ENCODE measurements around the gene ANKRD63. TPM values are rescaled to one million over a fixed set of nuclear protein-coding genes. Genes with fewer than 3 reads are reported as not detected.

ANKRD63 gene
- total RNA-seq, 6 experiments from 2014 or later, result not detected

- Mint-ChIP-seq H3K4me1 (ENCODE audit: low read depth) (peaks cover 13% of the 10 kb centered on the region), H3K27ac (no peak overlapping the region), H3K36me3 (ENCODE audit: low read depth) (no peaks in the 10 kb centered on the region), H3K27me3 (ENCODE audit: insufficient read depth) (peaks cover 29% of the 10 kb centered on the region), H3K4me3 (no peak overlapping the region), H3K9me3 (no peaks in the 10 kb centered on the region)
- TF ChIP-seq CTCF (IDR thresholded peaks at IDR 0.05), result no peak
- DNase-seq, result no peak
Observed at GRCh38 chr15:40289140-40289775, 6.4 kb upstream of the ANKRD63 start.

GRCh38 chr15:40287968-40288367, 5.1 kb upstream of the ANKRD63 start:
- Mint-ChIP-seq H3K9me3 (no peaks in the 10 kb centered on the region), H3K36me3 (ENCODE audit: low read depth) (no peaks in the 10 kb centered on the region), H3K27ac (no peak overlapping the region), H3K4me3 (no peak overlapping the region), H3K4me1 (ENCODE audit: low read depth) (peaks cover 13% of the 10 kb centered on the region), H3K27me3 (ENCODE audit: insufficient read depth) (peaks cover 37% of the 10 kb centered on the region)
- DNase-seq, result no peak
- no peak for TF ChIP-seq CTCF (IDR thresholded peaks at IDR 0.05)

DNA sequence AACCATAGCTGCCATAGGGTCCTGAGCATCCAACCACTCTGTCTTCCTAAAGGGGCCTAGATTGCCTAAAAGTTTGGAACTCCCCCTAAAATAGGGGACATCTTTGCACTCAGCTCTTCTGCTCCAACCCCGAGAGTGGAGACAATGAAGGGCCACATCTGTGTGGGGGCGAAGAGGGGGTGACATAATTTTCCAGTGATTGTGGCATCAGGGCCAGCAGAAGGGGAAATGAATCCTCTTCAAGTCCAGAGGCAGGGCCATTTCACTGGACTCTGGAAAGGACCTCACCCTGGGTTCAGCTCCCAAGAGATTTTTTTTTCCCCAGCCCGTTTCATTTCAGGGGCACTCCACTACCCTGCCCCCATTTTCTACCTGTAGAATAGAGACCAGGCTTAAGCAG, 4.6 kb upstream of the ANKRD63 start:
- H3K9me3 Mint-ChIP-seq, result no peaks in the 10 kb centered on the region

DNA sequence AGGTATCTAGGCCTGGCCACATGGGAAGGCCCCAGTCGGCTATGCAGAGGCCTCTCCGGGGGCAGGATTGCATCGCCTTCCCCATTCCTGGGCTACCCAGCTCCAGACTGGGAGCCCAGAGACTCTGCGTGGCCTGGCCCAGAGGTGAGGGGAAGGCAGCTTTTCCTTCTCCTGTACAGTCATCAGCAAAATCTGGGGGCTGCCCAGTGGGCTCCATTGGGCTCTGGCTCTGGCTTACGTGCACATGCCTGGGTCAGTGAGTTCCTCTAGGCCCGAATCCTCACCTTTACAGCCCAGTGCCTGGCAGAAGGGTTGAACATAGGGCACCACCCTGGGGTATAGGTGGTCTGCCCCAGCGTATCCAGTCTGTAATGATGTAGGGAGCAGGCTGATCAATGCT, 3.9 kb upstream of the ANKRD63 start:
- Mint-ChIP-seq H3K27ac (no peak overlapping the region), H3K4me3 (no peak overlapping the region), H3K9me3 (no peaks in the 10 kb centered on the region), H3K4me1 (ENCODE audit: low read depth) (peaks cover 13% of the 10 kb centered on the region), H3K27me3 (ENCODE audit: insufficient read depth) (peaks cover 26% of the 10 kb centered on the region), H3K36me3 (ENCODE audit: low read depth) (no peaks in the 10 kb centered on the region)
- no peak for DNase-seq
- TF ChIP-seq CTCF (IDR thresholded peaks at IDR 0.05), result no peak

More for the DNA sequence above, 4.6 kb upstream of the ANKRD63 start:
- H3K27ac Mint-ChIP-seq, result no peak overlapping the region
- TF ChIP-seq CTCF (IDR thresholded peaks at IDR 0.05), result no peak
- DNase-seq, result no peak
- H3K36me3 Mint-ChIP-seq (ENCODE audit: low read depth), result no peaks in the 10 kb centered on the region
- H3K4me1 Mint-ChIP-seq (ENCODE audit: low read depth), result peaks cover 13% of the 10 kb centered on the region
- peaks cover 32% of the 10 kb centered on the region for H3K27me3 Mint-ChIP-seq (ENCODE audit: insufficient read depth)
- no peak overlapping the region for H3K4me3 Mint-ChIP-seq

DNA sequence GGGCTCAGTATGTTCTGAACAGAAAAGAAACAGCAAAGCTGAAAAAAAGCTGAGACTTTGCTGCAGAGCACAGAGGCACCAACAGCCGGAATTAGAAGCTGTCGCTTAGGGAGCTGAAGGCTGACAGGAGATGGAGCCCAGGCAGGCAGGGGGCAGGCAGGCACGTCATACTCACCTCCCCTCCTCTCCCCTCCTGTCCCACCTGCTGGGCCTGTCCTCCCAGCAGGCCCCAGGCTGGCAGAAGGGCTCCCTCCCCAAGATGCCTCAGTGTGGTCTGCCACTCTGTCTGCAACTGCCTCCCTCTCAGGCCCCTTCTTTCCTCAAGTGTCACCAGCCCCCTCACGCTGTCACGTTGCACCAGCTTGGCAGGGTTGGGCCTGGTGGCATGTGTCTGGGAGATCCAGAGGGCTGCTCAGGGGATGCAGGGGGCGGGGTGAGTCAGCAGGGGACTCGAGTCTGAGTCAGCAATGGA, 3.2 kb upstream of the ANKRD63 start:
- H3K9me3 Mint-ChIP-seq, result no peaks in the 10 kb centered on the region
- H3K27me3 Mint-ChIP-seq (ENCODE audit: insufficient read depth), result peaks cover 28% of the 10 kb centered on the region
- no peak overlapping the region for H3K4me3 Mint-ChIP-seq
- DNase-seq, result no peak
- TF ChIP-seq CTCF (IDR thresholded peaks at IDR 0.05), result no peak
- H3K36me3 Mint-ChIP-seq (ENCODE audit: low read depth), result no peaks in the 10 kb centered on the region
- no peak overlapping the region for H3K27ac Mint-ChIP-seq
- H3K4me1 Mint-ChIP-seq (ENCODE audit: low read depth), result peaks cover 13% of the 10 kb centered on the region
